WTC11 (cell line): Measurements from ENCODE around the gene STX5. TPM values are rescaled to one million over a fixed set of nuclear protein-coding genes. Genes with fewer than 3 reads are reported as not detected.

ENCODE experiments used
- ATAC-seq: fragments of 200-7000 bp; cut with Tn5 transposase; 2 replicates; pipeline ENCODE4 v1.10.0; 2021; ENCODE audit warnings: mild to moderate bottlenecking, moderate library complexity
- CTCF ChIA-PET: fragments of 300-600 bp; sonication (Branson Sonifier 250); formaldehyde crosslinking; loops from one replicate; lab custom pipeline; 2021; ENCODE audit warnings: antibody characterized with exemption; lab: Charles Lee
- POLR2A ChIA-PET: fragments of 350-600 bp; sonication (Branson Sonifier 250); formaldehyde crosslinking; loops from one replicate; lab custom pipeline; 2021; ENCODE audit warnings: antibody characterized with exemption; lab: Charles Lee
- DNase-seq: peaks from one replicate; pipeline ENCODE4 v3.0.0; 2021; ENCODE audit warnings: low spot score
- H3K27ac Mint-ChIP-seq: 2 replicates; pipeline ENCODE4 v1.8.0; 2021; ENCODE audit warnings: mixed read lengths
- H3K27me3 Mint-ChIP-seq: 2 replicates; pipeline ENCODE4 v1.8.0; 2021; ENCODE audit warnings: low read depth, mild to moderate bottlenecking, moderate library complexity, mixed read lengths
- H3K36me3 Mint-ChIP-seq: 2 replicates; pipeline ENCODE4 v1.8.0; 2021; ENCODE audit warnings: mixed read lengths
- H3K4me1 Mint-ChIP-seq: 2 replicates; pipeline ENCODE4 v1.8.0; 2022; ENCODE audit warnings: mixed read lengths
- H3K4me3 Mint-ChIP-seq: 2 replicates; pipeline ENCODE4 v1.8.0; 2021; ENCODE audit warnings: mild to moderate bottlenecking, moderate library complexity, mixed read lengths
- H3K9me3 Mint-ChIP-seq: 2 replicates; pipeline ENCODE4 v1.8.0; 2021; ENCODE audit warnings: mixed read lengths
- E2F5 ChIP-seq: sonication (generic); formaldehyde crosslinking; IDR thresholded peaks from 2 replicates; pipeline ENCODE4 v1.8.1; 2022; ENCODE audit warnings: mild to moderate bottlenecking, moderate library complexity, missing genetic modification reagents
- ETV6 ChIP-seq: sonication (generic); formaldehyde crosslinking; IDR thresholded peaks from 2 replicates; pipeline ENCODE4 v1.8.1; 2022; ENCODE audit warnings: mild to moderate bottlenecking, missing genetic modification reagents
- FOXK1 ChIP-seq: sonication (generic); formaldehyde crosslinking; IDR thresholded peaks from 2 replicates; pipeline ENCODE4 v1.8.0; 2022; ENCODE audit warnings: mild to moderate bottlenecking, moderate library complexity, missing genetic modification reagents
- HMGXB4 ChIP-seq: sonication (generic); formaldehyde crosslinking; IDR thresholded peaks from 2 replicates; pipeline ENCODE4 v1.8.1; 2023; ENCODE audit warnings: mild to moderate bottlenecking, moderate library complexity, missing genetic modification reagents
- KAT7 ChIP-seq: sonication (generic); formaldehyde crosslinking; IDR thresholded peaks from 2 replicates; pipeline ENCODE4 v1.8.1; 2023; ENCODE audit warnings: missing genetic modification reagents, mild to moderate bottlenecking, borderline replicate concordance
- NFE2L1 ChIP-seq: sonication (generic); formaldehyde crosslinking; IDR thresholded peaks from 2 replicates; pipeline ENCODE4 v1.8.1; 2023; ENCODE audit warnings: missing genetic modification reagents
- NR3C1 ChIP-seq: sonication (generic); formaldehyde crosslinking; conservative IDR thresholded peaks from 2 replicates; pipeline ENCODE4 v1.8.1; 2023; ENCODE audit warnings: low read depth, mild to moderate bottlenecking, missing genetic modification reagents
- SMAD4 ChIP-seq: sonication (generic); formaldehyde crosslinking; IDR thresholded peaks from 2 replicates; pipeline ENCODE4 v1.8.0; 2022; ENCODE audit warnings: mild to moderate bottlenecking, missing genetic modification reagents
- TP53 ChIP-seq: sonication (generic); formaldehyde crosslinking; IDR thresholded peaks from 2 replicates; pipeline ENCODE4 v1.8.1; 2023; ENCODE audit warnings: mild to moderate bottlenecking, missing genetic modification reagents
- ZBTB21 ChIP-seq: sonication (generic); formaldehyde crosslinking; IDR thresholded peaks from 2 replicates; pipeline ENCODE4 v1.8.1; 2023; ENCODE audit warnings: mild to moderate bottlenecking, missing genetic modification reagents, borderline replicate concordance
- ZBTB43 ChIP-seq: sonication (generic); formaldehyde crosslinking; IDR thresholded peaks from 2 replicates; pipeline ENCODE4 v1.8.1; 2023; ENCODE audit warnings: mild to moderate bottlenecking, missing genetic modification reagents
- ZMAT4 ChIP-seq: fragments of 250-450 bp; sonication (Bioruptor Pico); IDR thresholded peaks from 2 replicates; pipeline ENCODE4 v1.9.0; 2021; ENCODE audit warnings: mild to moderate bottlenecking
- ZNF121 ChIP-seq: sonication (generic); formaldehyde crosslinking; IDR thresholded peaks from 2 replicates; pipeline ENCODE4 v1.8.0; 2023; ENCODE audit warnings: missing genetic modification reagents
- ZNF138 ChIP-seq: sonication (generic); formaldehyde crosslinking; conservative IDR thresholded peaks from 2 replicates; pipeline ENCODE4 v1.8.1; 2022; ENCODE audit warnings: mild to moderate bottlenecking, moderate library complexity, missing genetic modification reagents
- total RNA-seq: library from RNA; stranded (reverse); gene quantifications from 3 replicates; pipeline ENCODE4 v1.2.3, GENCODE V29; 2021
- TF ChIP-seq, protein P1 (sequence below): sonication (generic); formaldehyde crosslinking; IDR thresholded peaks from 2 replicates; pipeline ENCODE4 v1.8.0; 2022; ENCODE audit warnings: mild to moderate bottlenecking, missing genetic modification reagents
- TF ChIP-seq, protein P2 (sequence below): sonication (generic); formaldehyde crosslinking; IDR thresholded peaks from 2 replicates; pipeline ENCODE4 v1.8.0; 2023; ENCODE audit warnings: mild to moderate bottlenecking, missing genetic modification reagents
- TF ChIP-seq, protein P3 (sequence below): sonication (generic); formaldehyde crosslinking; IDR thresholded peaks from 2 replicates; pipeline ENCODE4 v1.8.1; 2022; ENCODE audit warnings: missing genetic modification reagents, borderline replicate concordance

STX5 gene
- total RNA-seq, 1 experiment from 2014 or later = 30.2 TPM

GRCh38 chr11:62804310-62805075, 27.4 kb downstream of the STX5 start (continued):
- TF ChIP-seq ZMAT4 (CRISPR knock-in tag) (no peak), SMAD4 (CRISPR knock-in tag) (no peak), ZBTB21 (no peak), E2F5 (CRISPR knock-in tag) (no peak), HMGXB4 (no peak)
- TF ChIP-seq, protein P1, sequence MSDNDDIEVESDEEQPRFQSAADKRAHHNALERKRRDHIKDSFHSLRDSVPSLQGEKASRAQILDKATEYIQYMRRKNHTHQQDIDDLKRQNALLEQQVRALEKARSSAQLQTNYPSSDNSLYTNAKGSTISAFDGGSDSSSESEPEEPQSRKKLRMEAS = no peak
- TF ChIP-seq, protein P2, sequence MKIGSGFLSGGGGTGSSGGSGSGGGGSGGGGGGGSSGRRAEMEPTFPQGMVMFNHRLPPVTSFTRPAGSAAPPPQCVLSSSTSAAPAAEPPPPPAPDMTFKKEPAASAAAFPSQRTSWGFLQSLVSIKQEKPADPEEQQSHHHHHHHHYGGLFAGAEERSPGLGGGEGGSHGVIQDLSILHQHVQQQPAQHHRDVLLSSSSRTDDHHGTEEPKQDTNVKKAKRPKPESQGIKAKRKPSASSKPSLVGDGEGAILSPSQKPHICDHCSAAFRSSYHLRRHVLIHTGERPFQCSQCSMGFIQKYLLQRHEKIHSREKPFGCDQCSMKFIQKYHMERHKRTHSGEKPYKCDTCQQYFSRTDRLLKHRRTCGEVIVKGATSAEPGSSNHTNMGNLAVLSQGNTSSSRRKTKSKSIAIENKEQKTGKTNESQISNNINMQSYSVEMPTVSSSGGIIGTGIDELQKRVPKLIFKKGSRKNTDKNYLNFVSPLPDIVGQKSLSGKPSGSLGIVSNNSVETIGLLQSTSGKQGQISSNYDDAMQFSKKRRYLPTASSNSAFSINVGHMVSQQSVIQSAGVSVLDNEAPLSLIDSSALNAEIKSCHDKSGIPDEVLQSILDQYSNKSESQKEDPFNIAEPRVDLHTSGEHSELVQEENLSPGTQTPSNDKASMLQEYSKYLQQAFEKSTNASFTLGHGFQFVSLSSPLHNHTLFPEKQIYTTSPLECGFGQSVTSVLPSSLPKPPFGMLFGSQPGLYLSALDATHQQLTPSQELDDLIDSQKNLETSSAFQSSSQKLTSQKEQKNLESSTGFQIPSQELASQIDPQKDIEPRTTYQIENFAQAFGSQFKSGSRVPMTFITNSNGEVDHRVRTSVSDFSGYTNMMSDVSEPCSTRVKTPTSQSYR (CRISPR knock-in tag) = no peak

DNA sequence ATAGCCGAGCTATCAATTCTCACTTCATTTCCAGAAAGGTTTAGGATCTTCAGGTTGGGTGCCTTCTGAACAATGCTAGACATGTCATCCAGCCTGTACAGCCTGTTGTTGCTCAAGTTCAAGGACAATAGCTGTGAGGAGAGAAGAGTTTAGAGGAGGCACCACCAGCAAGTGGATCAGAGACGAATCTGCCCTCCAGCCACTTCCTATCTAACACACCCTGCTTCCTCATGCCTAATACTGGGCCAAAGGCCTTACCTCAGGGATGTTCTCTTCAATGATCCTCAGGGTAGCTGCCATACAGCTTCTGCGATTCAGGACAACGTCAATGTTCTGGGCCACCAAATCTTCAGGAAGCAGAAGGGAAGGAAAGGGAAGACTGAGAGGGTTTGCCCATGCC, 30.8 kb downstream of the STX5 start:
- TF ChIP-seq NFE2L1 (CRISPR knock-in tag) (no peak), NR3C1 (CRISPR knock-in tag) (no peak), E2F5 (CRISPR knock-in tag) (no peak), FOXK1 (CRISPR knock-in tag) (no peak), ZNF138 (no peak), KAT7 (CRISPR knock-in tag) (no peak), ZNF121 (CRISPR knock-in tag) (no peak), ZBTB43 (CRISPR knock-in tag) (no peak), ETV6 (CRISPR knock-in tag) (no peak), TP53 (CRISPR knock-in tag) (no peak)
- TF ChIP-seq, protein P3, sequence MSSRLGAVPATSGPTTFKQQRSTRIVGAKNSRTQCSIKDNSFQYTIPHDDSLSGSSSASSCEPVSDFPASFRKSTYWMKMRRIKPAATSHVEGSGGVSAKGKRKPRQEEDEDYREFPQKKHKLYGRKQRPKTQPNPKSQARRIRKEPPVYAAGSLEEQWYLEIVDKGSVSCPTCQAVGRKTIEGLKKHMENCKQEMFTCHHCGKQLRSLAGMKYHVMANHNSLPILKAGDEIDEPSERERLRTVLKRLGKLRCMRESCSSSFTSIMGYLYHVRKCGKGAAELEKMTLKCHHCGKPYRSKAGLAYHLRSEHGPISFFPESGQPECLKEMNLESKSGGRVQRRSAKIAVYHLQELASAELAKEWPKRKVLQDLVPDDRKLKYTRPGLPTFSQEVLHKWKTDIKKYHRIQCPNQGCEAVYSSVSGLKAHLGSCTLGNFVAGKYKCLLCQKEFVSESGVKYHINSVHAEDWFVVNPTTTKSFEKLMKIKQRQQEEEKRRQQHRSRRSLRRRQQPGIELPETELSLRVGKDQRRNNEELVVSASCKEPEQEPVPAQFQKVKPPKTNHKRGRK (CRISPR knock-in tag) = no peak
- TF ChIP-seq, protein P1 = no peak
- TF ChIP-seq, all 79 proteins: peak for 0
- ATAC-seq = no peak
- no peaks in the 10 kb centered on the region for H3K27me3 Mint-ChIP-seq
- peaks cover 57% of the 10 kb centered on the region for H3K36me3 Mint-ChIP-seq
- DNase-seq = no peak
- H3K4me3 Mint-ChIP-seq = no peak overlapping the region
- H3K27ac Mint-ChIP-seq = no peak overlapping the region
- H3K4me1 Mint-ChIP-seq = peaks cover 12% of the 10 kb centered on the region
- no peaks in the 10 kb centered on the region for H3K9me3 Mint-ChIP-seq
- CTCF ChIA-PET = no interaction called here
- POLR2A ChIA-PET = no interaction called here
